GM21825 (cell line): ENCODE data around the gene RIMBP2.

ENCODE experiments used
- ATAC-seq: cut with Tn5 transposase; IDR thresholded peaks from one replicate; pipeline ENCODE4 v1.9.1; 2021; ENCODE audit warnings: mild to moderate bottlenecking, moderate library complexity; ENCODE audit not compliant: unreplicated experiment

Gene RIMBP2

DNA sequence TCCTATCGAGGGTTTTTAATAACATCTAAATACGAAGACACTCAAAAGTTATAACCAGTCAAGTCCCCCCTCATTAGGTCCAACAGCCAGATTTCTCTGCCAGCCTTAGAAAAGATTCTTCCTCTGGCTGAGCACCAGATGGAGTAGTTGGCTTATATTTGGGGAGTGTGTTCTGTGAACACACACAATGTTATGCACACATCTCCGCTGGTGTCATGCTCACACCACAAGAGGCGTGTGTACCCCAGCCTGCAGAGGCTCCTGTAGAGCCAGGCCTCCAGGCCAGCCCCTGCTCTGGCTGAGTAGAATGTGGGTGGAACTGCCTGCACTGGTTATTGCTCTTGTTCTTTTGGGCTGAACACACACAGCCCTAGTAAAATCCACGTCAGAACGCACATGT is 314.4 kb downstream of the RIMBP2 start:
- no peak for ATAC-seq

- no peak for ATAC-seq
Observed at GRCh38 chr12:130398100-130398848, 317.8 kb downstream of the RIMBP2 start.

DNA sequence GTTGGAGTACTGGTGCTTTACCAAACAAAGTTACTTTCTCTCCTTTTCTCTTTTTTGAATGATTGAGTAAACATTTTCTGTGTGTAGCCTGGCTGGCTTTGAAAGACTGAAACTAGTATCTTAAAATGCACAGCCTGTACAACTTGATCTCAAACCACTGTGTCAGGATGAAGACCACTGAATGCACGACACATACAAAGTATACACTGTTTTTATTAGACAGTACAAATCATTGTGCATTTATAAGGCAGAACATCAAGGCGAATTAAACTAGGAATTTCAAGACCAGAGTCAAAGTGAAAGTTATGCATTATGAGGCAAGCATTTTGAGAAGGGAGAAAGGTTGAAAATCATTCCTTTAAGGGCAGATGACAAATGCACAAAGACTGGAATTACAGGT is 319.4 kb downstream of the RIMBP2 start:
- ATAC-seq: no peak

- no peak for ATAC-seq
Observed at GRCh38 chr12:130394906-130395305, 321.2 kb downstream of the RIMBP2 start.

- no peak for ATAC-seq
Observed at GRCh38 chr12:130391186-130391585, 324.9 kb downstream of the RIMBP2 start.

DNA sequence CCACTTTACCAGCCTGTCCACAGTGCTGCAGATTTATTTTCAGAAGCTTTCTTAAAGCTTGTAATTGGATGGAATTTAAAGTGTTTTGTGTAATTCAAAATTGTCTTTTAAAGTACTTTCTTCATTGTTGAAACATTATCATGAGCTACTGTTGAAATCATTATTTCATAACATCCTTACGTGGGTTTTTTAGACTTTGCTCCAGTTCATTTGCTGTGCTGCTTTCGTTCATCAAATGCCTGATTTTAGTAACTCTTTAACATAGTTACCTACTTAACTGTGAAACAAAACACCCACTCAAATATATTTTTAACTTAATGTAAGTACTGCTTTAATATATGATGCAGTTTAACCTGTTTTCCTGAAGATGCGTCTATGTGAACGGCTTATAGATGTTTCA is 330.9 kb downstream of the RIMBP2 start:
- no peak for ATAC-seq

GRCh38 chr12:130384234-130384633 is 331.9 kb downstream of the RIMBP2 start:
- ATAC-seq: no peak

- no peak for ATAC-seq
Observed at GRCh38 chr12:130382818-130383217, 333.3 kb downstream of the RIMBP2 start.

DNA sequence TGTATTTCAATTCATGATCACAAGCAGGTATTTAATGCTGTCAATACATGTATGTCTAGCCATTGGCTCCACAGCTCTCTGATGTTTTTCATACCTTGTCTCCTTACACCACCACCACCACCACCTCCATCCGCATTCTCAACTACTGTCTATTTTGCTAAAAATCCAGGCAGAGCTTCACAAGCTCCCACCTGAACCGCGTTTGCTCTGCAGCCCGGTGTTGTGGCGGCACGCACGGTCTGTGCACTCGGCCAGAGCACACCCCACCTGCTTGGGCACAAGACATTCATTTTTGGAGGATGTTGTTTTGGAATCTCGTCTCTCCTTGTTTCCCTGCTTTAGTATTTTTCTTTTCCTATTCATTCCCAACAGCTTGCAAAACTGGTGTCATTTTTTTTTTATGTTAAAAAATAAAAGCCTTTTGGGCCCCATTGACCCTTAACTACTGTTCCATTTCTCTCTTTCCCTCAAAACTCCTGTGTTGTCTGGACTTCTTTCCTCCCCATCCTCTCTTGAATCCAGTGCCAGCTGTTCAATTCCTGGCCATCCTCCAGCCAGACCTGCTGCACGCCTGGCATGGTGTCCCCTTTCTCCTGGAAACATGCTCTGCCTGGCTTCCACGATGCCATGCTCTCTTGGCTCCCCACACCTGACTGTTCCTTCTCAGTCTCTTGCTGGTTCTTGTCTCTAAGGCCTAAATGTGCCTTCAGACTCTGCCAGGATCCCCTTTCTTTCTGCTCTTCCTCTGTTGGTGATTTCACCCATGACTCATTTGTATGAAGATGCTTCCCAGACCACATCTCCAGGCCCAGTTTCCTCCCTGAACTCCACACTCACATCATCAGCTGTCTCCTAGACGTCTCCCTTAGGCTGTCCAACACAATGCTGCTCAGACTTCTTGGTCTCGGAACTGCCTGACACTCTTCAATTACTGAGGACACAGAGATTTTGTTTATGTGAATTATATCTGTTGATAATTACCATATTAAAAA is 340.5 kb downstream of the RIMBP2 start:
- no peak for ATAC-seq

- no peak for ATAC-seq
Observed at GRCh38 chr12:130374083-130374482, 342.0 kb downstream of the RIMBP2 start.

DNA sequence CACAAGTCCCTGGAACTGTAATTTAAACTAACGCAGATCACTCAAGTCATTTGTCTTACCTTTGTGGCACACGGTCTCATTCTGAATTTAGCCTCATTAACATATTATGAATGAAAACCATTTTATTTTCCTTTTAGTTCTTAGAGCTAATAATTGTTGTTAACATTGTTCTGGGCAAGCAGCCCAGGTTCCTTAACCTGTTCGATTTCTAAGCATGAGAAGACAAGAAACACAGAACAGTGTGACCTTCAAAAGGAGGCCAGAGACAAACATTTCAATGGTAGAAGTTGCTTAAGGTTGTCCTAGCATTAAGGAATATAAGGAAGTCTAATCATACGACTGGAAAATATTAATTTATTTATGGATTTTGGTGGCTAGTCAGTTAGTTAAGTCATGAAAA is 343.2 kb downstream of the RIMBP2 start:
- ATAC-seq: no peak

DNA sequence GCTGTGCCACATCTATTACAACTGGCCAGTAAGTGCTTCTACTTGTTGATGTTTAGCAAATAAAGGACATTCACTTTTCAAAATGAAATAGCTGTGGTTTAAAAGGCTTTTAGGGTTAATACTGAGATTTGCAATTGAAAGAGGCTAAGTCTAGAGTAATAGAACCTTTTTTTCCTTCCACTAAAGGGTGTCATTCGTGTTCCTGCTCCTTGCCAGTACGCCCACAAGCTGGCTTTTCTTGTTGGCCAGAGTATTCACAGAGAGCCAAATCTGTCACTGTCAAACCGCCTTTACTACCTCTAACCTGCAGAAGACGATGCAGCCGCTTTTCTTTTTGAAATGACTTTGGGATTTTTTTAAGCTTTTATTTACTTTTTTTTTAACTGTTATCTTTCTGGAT is 344.8 kb downstream of the RIMBP2 start:
- no peak for ATAC-seq

GRCh38 chr12:130369816-130370215 is 346.3 kb downstream of the RIMBP2 start:
- no peak for ATAC-seq

GRCh38 chr12:130367523-130367922 is 348.6 kb downstream of the RIMBP2 start:
- ATAC-seq: no peak

- ATAC-seq: no peak
Observed at GRCh38 chr12:130367003-130367402, 349.1 kb downstream of the RIMBP2 start.

GRCh38 chr12:130366159-130366558 is 349.9 kb downstream of the RIMBP2 start:
- ATAC-seq: no peak

GRCh38 chr12:130364578-130364977 is 351.5 kb downstream of the RIMBP2 start:
- ATAC-seq: no peak

GRCh38 chr12:130362060-130362459 is 354.0 kb downstream of the RIMBP2 start:
- no peak for ATAC-seq

DNA sequence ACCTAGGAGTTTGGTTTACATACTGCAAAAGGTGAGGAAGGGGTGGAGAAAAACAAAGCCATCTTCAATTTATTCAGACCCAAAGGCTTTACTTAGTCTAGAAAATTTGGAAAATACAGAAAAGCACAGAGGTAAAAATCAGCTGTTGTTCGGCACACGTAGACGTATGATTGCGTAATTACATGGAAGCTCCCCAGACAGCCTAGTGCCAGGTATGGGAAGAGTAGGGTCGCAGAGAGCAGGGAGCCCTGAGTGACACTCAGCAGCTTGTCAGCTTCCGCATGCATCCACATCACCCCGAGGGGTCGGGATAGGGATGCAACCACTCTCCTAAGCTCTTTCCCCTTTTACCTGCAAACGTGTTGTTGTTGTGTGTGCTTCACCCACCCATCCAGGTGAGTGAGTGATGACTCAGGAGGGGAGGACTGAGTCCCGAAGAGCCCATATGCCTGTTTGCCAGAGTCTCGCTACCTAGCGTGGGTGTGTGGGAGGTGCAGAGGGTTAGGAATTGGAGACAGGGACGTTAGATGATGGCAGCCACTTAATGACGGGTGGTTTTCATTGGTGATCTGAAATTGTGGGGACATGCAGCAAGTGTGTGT is 358.3 kb downstream of the RIMBP2 start:
- no peak for ATAC-seq

GRCh38 chr12:130357241-130357640 is 358.9 kb downstream of the RIMBP2 start:
- ATAC-seq: no peak

DNA sequence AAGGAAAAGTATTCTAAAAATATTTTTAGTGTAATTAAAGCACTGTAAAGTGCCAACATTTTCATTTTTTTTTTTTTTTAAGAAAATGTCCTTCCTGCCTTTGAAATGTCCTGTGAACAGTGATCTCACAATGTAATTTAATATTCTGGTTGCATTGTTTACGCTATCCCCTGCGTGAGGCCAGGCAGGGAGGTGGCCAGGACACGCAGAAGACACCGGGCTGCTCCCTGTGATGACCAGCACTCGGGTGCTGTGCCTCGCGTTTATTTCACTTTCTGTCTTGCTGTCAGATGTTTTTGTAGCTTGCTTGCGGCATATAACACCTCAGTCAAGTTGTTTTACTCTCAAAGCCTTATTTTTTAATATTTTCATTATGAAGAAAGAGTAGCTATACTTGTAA is 359.9 kb downstream of the RIMBP2 start:
- ATAC-seq: no peak

DNA sequence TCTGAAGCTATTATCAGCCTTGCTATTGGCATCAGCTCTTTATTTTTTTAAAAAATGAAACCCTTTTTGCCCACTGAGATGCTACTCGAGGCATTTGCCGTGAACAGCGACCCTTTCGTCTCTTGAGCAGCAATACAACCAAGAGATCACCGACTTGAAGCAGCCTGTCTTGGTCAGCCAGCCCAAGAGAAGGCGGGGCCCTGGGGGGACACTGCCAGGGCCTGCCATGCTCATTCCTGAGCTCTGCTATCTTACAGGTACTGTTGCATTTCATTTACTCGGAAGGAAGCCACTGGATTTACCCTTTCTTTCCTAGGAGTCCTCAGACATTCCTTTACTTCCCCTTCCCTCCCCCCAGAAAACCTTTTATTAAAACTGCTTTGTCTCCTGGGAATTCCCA is 361.7 kb downstream of the RIMBP2 start:
- ATAC-seq: no peak
